ENCODE results near the gene RTL10. TPM values are rescaled to one million over a fixed set of nuclear protein-coding genes. Genes with fewer than 3 reads are reported as not detected.
A peak's percentile ranks its signal among the peaks of the same experiment; 100 is the strongest.

Gene RTL10
- total and polyA plus RNA-seq, 2 of the 4 experiments (the other 2 are of a cell fraction) = 8.6 to 12.1 TPM

DNA sequence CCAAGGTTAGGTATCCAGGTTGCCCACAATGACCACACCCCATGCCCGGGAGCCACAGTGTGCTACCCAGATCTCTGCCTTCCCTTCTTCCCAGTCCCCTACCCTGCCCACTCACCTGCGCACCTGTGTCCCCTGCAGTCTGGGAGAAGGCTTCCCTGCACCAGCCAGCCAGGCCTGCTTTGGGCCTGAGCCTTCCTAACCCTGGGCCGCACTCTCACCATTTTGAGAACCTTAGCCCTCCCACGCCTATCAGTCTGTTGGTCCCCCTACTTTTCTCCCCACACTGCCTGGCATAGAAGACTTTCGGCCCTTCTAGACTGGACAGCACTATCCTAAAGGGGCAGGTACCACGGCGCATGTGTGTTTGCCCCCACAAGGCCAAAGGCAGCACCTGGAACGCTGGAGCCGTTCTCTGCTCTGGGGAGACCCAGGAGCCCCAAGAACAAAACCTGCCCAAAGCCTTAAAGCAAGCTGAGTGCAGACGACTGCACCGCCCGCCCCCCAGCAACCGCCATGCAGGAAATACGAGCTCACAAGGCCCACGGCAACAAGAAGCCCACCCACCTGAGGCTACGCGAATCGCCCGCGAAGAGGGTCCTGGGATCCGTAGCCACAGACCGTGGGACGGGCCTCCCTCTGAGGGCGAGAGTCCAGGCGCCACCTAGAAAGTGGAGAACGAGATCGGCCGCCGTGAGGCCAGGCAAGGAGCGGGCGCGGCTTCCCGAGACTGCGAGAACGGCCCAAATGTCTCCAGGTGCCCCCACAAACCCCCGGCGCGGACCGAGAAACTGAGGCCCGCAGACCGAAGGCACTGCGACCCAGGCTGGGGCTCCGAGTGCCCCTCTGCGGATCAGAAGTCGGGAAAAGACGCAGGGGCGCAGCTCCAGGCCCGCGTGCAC is 546 bp downstream of the RTL10 start:
- Histone ChIP-seq H3K9me3 (ENCODE audit: control insufficient read depth, insufficient read depth, low read length) (no peaks in the 10 kb centered on the region), H3K4me1 (ENCODE audit: control insufficient read depth, insufficient read depth, low read length) (peaks cover 16% of the 10 kb centered on the region), H3K56ac (ENCODE audit: extremely low read depth, insufficient read depth, low read length) (peak overlapping the region; percentile 61), H2AK5ac (ENCODE audit: low read depth, low read length) (peak overlapping the region; percentile 71), H2AK9ac (replicated peaks; ENCODE audit: low read depth, low read length, poor library complexity) (peak overlapping the region; percentile 95), H3K4ac (ENCODE audit: low read depth, low read length) (peak overlapping the region; percentile 81), H3K18ac (ENCODE audit: low read depth, low read length) (peak overlapping the region; percentile 10; the same call in 1 of the 2 replicates), H3K14ac (replicated peaks; ENCODE audit: low read depth, low read length) (peak overlapping the region; percentile 90), H2BK15ac (ENCODE audit: low read depth, low read length) (no peak overlapping the region), H3K27me3 (ENCODE audit: control insufficient read depth, insufficient read depth, low read length) (no peaks in the 10 kb centered on the region), H4K5ac (ENCODE audit: low read depth, low read length) (0 out of 2 replicates have a peak overlapping the region, but pooled peaks have one; percentile 6), H3K23ac (ENCODE audit: low read depth, low read length) (peak overlapping the region; percentile 71), H4K8ac (ENCODE audit: low read depth in 2 of 2, low read length in 2 of 2) (peak overlapping the region; percentile 5 to 61; a peak in 2 of 4 replicates), H3K4me2 (ENCODE audit: low read depth, low read length) (peak overlapping the region; percentile 80), H3K36me3 (ENCODE audit: control insufficient read depth, insufficient read depth, low read length) (peaks cover 27% of the 10 kb centered on the region), H3K79me1 (ENCODE audit: low read depth in 1 of 2, low read length in 2 of 2) (peaks cover 17 to 70% of the 10 kb centered on the region in 2 experiments), H2BK120ac (ENCODE audit: low read depth, low read length) (peak overlapping the region; percentile 50; the same call in 1 of the 2 replicates), H2AFZ (replicated peaks; ENCODE audit: low read length, poor library complexity) (peak overlapping the region; percentile 90), H3K4me3 (ENCODE audit: insufficient read depth, low read depth, low read length) (peak overlapping the region; percentile 85), H3K9me1 (ENCODE audit: insufficient read depth, low read length) (peaks cover 18% of the 10 kb centered on the region), H2BK20ac (ENCODE audit: low read depth, low read length) (no peak overlapping the region), H3K27ac (ENCODE audit: insufficient read depth, low read length) (peak overlapping the region; percentile 81), H4K91ac (ENCODE audit: insufficient read depth, low read depth, low read length) (peak overlapping the region; percentile 57), H2BK5ac (ENCODE audit: low read depth, low read length, poor library complexity, severe bottlenecking) (peak overlapping the region; percentile 78), H3K9ac (ENCODE audit: low read depth, low read length) (peak overlapping the region; percentile 90), H4K20me1 (ENCODE audit: insufficient read depth, low read length) (peaks cover 36% of the 10 kb centered on the region)
- 3% methylated on average over 35 of the region's 49 CpGs; no CpG with 5 or more reads in 1 of the 2 experiments for WGBS, 2 experiments (ENCODE audit: extremely low coverage in 2 of 2, insufficient read length in 1 of 2)
- ChIA-PET CTCF (no interaction called here), POLR2A (ENCODE audit: unreplicated experiment) (interaction anchor here (0.6 kb wide), 1 partner anchor 47 kb away, joined by 5 read pairs; no protein-coding TSS in a partner anchor)
- no TSS peak for BruUV-seq (replicated peaks)
- DNase-seq (no peak), ATAC-seq (ENCODE audit: low read depth) (peak; percentile 25)
- intact Hi-C loops (cut with micrococcal nuclease) = loop anchor here (1.0 to 5.0 kb wide), 2 partner anchors 56 to 122 kb away; no protein-coding TSS in a partner anchor
- dilution Hi-C loops (cut with HindIII; ENCODE audit: low sequenced_read_pairs, unreplicated experiment) = no loop called here
- in situ Hi-C loops (cut with MboI; ENCODE audit: low sequenced_read_pairs) = no loop called here
- TF ChIP-seq USF2 (IDR thresholded peaks at IDR 0.05; ENCODE audit: low read depth, low read length) = no peak
- no peak for TF ChIP-seq CHD1 (IDR thresholded peaks at IDR 0.05; ENCODE audit: low read depth, low read length)
- no peak for TF ChIP-seq MAFK (IDR thresholded peaks at IDR 0.05; ENCODE audit: low read depth, low read length)
- TF ChIP-seq NFE2L2 (IDR thresholded peaks at IDR 0.05; ENCODE audit: low read depth, low read length) = no peak
- TF ChIP-seq SMC3 (IDR thresholded peaks at IDR 0.05; ENCODE audit: low read depth, low read length) = no peak
- no peak for TF ChIP-seq RFX5 (IDR thresholded peaks at IDR 0.05; ENCODE audit: low read depth, low read length)
- no peak for TF ChIP-seq POLR2A (IDR thresholded peaks at IDR 0.05; ENCODE audit: low read depth, low read length)
- TF ChIP-seq MAZ (IDR thresholded peaks at IDR 0.05; ENCODE audit: borderline replicate concordance, low read depth, low read length) = no peak
- no peak for TF ChIP-seq FOS (IDR thresholded peaks at IDR 0.05; ENCODE audit: low read depth, low read length)
- TF ChIP-seq, protein P1, sequence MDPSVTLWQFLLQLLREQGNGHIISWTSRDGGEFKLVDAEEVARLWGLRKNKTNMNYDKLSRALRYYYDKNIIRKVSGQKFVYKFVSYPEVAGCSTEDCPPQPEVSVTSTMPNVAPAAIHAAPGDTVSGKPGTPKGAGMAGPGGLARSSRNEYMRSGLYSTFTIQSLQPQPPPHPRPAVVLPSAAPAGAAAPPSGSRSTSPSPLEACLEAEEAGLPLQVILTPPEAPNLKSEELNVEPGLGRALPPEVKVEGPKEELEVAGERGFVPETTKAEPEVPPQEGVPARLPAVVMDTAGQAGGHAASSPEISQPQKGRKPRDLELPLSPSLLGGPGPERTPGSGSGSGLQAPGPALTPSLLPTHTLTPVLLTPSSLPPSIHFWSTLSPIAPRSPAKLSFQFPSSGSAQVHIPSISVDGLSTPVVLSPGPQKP (IDR thresholded peaks at IDR 0.05; ENCODE audit: borderline replicate concordance, low read depth, low read length) = no peak
- no peak for TF ChIP-seq BHLHE40 (IDR thresholded peaks at IDR 0.05; ENCODE audit: low read depth, low read length)
- no peak for TF ChIP-seq RCOR1 (IDR thresholded peaks at IDR 0.05; ENCODE audit: insufficient replicate concordance, low read length)
- no peak for TF ChIP-seq MXI1 (IDR thresholded peaks at IDR 0.05; ENCODE audit: borderline replicate concordance, low read depth, low read length)
